ENCODE results near the gene SEM1.

DNA sequence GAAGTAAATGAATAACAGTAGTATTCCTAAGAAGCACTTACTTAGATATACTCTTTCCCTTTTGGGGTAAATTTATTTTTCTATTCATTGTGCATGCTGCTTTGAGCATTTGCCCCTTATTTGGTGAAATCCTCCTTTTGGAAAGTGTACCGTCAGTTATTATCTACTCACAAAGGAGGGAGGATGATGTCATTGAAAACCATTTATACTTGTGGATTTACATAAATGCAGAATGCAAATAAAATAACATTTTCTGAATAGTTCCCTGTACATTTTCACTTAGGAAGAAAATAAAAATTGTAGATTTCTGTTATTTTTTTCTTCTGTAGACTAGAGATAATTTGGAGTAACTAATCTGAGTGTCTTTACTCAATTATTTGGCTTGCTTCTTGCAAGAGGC, 29.5 kb upstream of the SEM1 start:
- TF ChIP-seq NFE2L2 (conservative IDR thresholded peaks at IDR 0.05; ENCODE audit: low read length) (no peak), CTCF (IDR thresholded peaks at IDR 0.05) (no peak), SREBF2 (IDR thresholded peaks at IDR 0.05) (no peak), MAX (IDR thresholded peaks at IDR 0.05) (no peak), MAFK (IDR thresholded peaks at IDR 0.05; ENCODE audit: partially characterized antibody) (no peak), CHD2 (IDR thresholded peaks at IDR 0.05; ENCODE audit: low read length, partially characterized antibody) (no peak), POLR2AphosphoS2 (conservative IDR thresholded peaks at IDR 0.05; ENCODE audit: low read length) (no peak)

Data from A549 (cell line).